WERI-Rb-1 (cell line): ENCODE data around the gene APCDD1L.

ENCODE experiments used
- DNase-seq: peaks from one replicate; pipeline ENCODE4 v3.0.0-alpha.2; 2020
- H3K27ac ChIP-seq: fragments of 250-450 bp; sonication (Bioruptor Pico); 2 replicates; pipeline ENCODE4 v1.5.1; 2020; ENCODE audit warnings: mild to moderate bottlenecking, moderate library complexity
- H3K27me3 ChIP-seq: fragments of 250-450 bp; sonication (Bioruptor Pico); 2 replicates; pipeline ENCODE4 v1.5.1; 2021; ENCODE audit warnings: mild to moderate bottlenecking, low read depth, moderate library complexity; ENCODE audit not compliant: insufficient read depth, severe bottlenecking
- H3K36me3 ChIP-seq: fragments of 250-450 bp; sonication (Bioruptor Pico); 2 replicates; pipeline ENCODE4 v1.5.1; 2020; ENCODE audit warnings: mild to moderate bottlenecking, moderate library complexity
- H3K4me3 ChIP-seq: 2 replicates; pipeline ENCODE4 v1.5.1; 2011; ENCODE audit warnings: low read depth, mild to moderate bottlenecking, control low read depth, low read length
- H3K9me3 ChIP-seq: fragments of 250-450 bp; sonication (Bioruptor Pico); 2 replicates; pipeline ENCODE4 v1.5.1; 2021; ENCODE audit warnings: mild to moderate bottlenecking, moderate library complexity; ENCODE audit not compliant: severe bottlenecking
- CTCF ChIP-seq: IDR thresholded peaks from 2 replicates; pipeline ENCODE4 v1.5.1; 2011; ENCODE audit warnings: low read depth, mild to moderate bottlenecking, control low read depth, inconsistent platforms, low read length

Gene APCDD1L

DNA sequence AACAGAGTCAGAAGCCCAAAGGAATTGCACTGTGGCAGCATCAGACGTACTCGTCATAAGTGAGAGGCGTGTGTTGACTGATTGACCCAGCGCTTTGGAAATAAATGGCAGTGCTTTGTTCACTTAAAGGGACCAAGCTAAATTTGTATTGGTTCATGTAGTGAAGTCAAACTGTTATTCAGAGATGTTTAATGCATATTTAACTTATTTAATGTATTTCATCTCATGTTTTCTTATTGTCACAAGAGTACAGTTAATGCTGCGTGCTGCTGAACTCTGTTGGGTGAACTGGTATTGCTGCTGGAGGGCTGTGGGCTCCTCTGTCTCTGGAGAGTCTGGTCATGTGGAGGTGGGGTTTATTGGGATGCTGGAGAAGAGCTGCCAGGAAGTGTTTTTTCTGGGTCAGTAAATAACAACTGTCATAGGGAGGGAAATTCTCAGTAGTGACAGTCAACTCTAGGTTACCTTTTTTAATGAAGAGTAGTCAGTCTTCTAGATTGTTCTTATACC is 70.4 kb downstream of the APCDD1L start:
- Histone ChIP-seq H3K27me3 (no peaks in the 10 kb centered on the region), H3K27ac (no peak overlapping the region), H3K4me3 (no peak overlapping the region), H3K9me3 (no peaks in the 10 kb centered on the region), H3K36me3 (peaks cover 45% of the 10 kb centered on the region)
- no peak for TF ChIP-seq CTCF
- no peak for DNase-seq

- Histone ChIP-seq H3K36me3 (peaks cover 64% of the 10 kb centered on the region), H3K27me3 (no peaks in the 10 kb centered on the region), H3K4me3 (no peak overlapping the region), H3K27ac (no peak overlapping the region), H3K9me3 (no peaks in the 10 kb centered on the region)
- no peak for TF ChIP-seq CTCF
- DNase-seq, result no peak
Measured at GRCh38 chr20:58441723-58442122, 73.5 kb downstream of the APCDD1L start.

GRCh38 chr20:58440021-58440767 is 75.0 kb downstream of the APCDD1L start:
- Histone ChIP-seq H3K4me3 (no peak overlapping the region), H3K36me3 (peaks cover 64% of the 10 kb centered on the region), H3K27me3 (no peaks in the 10 kb centered on the region), H3K9me3 (no peaks in the 10 kb centered on the region), H3K27ac (no peak overlapping the region)
- TF ChIP-seq CTCF, result no peak
- DNase-seq, result no peak

DNA sequence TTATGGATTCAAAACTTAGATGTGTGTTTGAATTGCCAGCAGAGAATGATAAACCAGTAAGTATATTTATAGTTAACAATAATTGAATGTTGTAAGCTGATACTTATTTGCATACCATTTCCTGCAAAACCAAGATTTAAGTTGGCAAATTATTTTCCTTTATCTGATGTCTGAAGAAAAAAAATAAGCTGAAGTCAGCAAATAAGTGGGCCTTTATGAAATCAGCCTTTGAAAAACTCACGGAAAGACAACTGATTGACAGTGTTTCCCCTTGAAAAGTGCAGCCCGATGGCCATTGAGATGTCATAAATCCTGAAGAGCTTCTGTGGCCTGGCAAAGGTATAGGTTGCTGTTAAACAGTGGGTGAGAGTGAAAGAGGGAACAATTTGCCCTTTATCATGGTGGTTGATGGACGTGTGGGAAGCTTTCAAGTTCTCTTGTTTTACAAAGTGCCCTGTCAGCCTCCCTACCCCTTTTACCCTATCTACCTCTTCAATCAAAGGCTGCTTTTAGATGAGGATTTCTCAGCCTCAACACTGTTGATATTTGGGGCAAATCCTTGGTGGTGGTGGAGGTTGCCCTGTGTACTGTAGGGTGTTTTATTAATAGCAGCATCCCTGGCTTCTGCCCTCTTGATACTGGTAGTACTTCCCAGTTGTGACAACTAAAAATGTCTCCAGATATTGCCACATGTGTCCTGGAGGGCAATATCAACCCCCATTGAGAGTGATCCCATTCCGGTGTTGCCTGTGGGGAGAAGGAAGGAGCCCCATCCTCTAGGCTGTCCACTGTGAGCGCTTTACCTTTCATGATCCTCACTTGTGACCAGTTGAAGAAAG is 76.0 kb downstream of the APCDD1L start:
- Histone ChIP-seq H3K36me3 (peaks cover 59% of the 10 kb centered on the region), H3K27me3 (no peaks in the 10 kb centered on the region), H3K27ac (no peak overlapping the region), H3K9me3 (no peaks in the 10 kb centered on the region), H3K4me3 (no peak overlapping the region)
- no peak for TF ChIP-seq CTCF
- DNase-seq, result no peak

DNA sequence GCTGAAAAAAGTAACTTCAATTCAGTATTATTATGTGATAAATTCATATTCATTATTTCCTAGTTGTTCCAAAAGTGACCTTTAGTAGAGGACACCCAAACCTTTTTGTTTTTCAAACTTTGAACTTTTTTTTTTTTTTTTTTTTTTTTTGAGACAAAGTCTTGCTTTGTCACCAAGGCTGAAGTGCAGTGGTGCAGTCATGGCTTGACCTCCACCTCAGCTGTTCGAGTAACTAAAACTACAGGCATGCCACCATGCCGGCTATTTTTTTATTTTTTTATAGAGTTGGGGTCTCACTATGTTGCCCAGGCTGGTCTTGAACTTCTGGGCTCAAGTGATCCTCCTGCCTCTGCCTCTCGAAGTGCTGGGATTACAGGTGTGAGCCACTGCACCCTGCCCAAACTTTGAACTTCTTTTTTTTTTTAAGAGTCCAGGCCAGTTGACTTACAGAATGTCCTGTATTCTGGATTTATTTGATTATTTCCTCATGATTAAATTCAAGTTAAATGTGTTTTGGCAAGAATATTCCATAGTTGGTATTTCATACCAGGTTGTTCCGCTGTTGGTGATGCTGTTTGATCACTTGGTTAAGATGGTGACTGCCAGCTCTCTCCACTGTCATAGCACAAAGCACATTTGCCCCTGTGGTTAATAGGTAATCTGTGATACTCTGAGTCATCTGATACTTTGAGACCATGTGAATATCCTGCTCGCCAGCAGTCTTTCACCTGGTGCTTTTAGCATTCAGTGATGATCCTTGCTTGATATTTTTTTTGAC is 78.1 kb downstream of the APCDD1L start:
- H3K27me3 ChIP-seq, result no peaks in the 10 kb centered on the region
- TF ChIP-seq CTCF, result no peak
- H3K4me3 ChIP-seq, result no peak overlapping the region
- H3K36me3 ChIP-seq, result peaks cover 51% of the 10 kb centered on the region
- no peak overlapping the region for H3K27ac ChIP-seq
- no peaks in the 10 kb centered on the region for H3K9me3 ChIP-seq
- no peak for DNase-seq
